HEK293 (cell line): ENCODE measurements around the gene LEMD1.

Experiments
- CTCF ChIP-seq: fragments of 450-650 bp; formaldehyde crosslinking; IDR thresholded peaks from 2 replicates; pipeline ENCODE4 v1.5.1; 2016; ENCODE audit warnings: missing biosample characterization, missing genetic modification characterization
- REPIN1 ChIP-seq: fragments of 450-650 bp; formaldehyde crosslinking; IDR thresholded peaks from 2 replicates; pipeline ENCODE4 v1.5.1; 2017; ENCODE audit warnings: missing biosample characterization, missing genetic modification characterization, low read depth
- SP2 ChIP-seq: fragments of 450-650 bp; formaldehyde crosslinking; IDR thresholded peaks from 2 replicates; pipeline ENCODE4 v1.5.1; 2016; ENCODE audit warnings: missing biosample characterization, missing genetic modification characterization
- ZBTB7A ChIP-seq: fragments of 450-650 bp; formaldehyde crosslinking; IDR thresholded peaks from 2 replicates; pipeline ENCODE4 v1.5.1; 2016; ENCODE audit warnings: low read depth, missing biosample characterization, missing genetic modification characterization
- ZNF335 ChIP-seq: fragments of 450-650 bp; formaldehyde crosslinking; conservative IDR thresholded peaks from 2 replicates; pipeline ENCODE4 v1.5.1; 2016; ENCODE audit warnings: missing biosample characterization, missing genetic modification characterization
- ZNF404 ChIP-seq: fragments of 450-650 bp; formaldehyde crosslinking; IDR thresholded peaks from 2 replicates; pipeline ENCODE4 v1.5.1; 2017; ENCODE audit warnings: missing biosample characterization, missing genetic modification characterization

- TF ChIP-seq ZNF404 (no peak), ZBTB7A (tag by site-specific recombination) (no peak), REPIN1 (tag by site-specific recombination) (no peak), SP2 (tag by site-specific recombination) (no peak), CTCF (tag by site-specific recombination) (no peak), ZNF335 (tag by site-specific recombination) (no peak)
These were observed 68.7 kb downstream of the LEMD1 start for GRCh38 chr1:205353191-205353590.
